Measurements from ENCODE around the gene ANO1. TPM values are rescaled to one million over a fixed set of nuclear protein-coding genes. Genes with fewer than 3 reads are reported as not detected.
"Not testable (repeated sequence)": the region's sequence is repeated elsewhere in the genome, so short reads cannot be mapped to it uniquely, and the experiment has no call there.

Gene ANO1
- total and polyA plus RNA-seq, 2 donors (not counting 1 experiment from before 2014, with no cell fraction given): not detected

DNA sequence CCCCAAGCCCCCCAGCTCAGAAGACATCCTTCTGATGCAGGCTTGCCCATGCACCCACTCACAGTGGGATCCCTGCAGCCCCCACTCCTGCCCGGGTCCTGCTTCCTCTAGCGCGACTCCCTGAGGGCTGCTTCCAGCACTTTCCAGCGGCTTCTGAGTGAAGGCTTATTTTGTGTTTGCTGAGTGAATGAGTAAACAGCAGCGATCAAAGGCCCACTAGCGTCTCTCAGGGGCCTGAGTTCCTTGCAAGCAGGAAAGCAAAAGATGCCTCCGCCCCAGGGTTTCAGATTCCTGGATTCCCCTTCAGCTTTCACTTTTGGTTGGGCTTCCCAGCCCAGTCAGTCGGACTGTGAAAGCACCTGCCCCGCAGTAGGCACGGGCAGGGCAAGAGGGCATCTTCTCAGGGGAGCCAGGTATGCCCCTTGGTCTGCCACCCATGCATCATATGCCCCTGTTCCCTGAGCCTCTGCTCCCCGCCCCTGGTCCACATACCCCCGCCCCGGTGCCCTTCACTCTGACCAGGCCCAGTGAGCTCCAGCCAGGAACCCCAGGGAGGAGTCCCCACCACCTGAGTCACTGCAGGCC is 134.2 kb downstream of the ANO1 start:
- H3K9ac ChIP-seq (ENCODE audit: low read length): no peak overlapping the region
- no peak overlapping the region for H3K4me3 Mint-ChIP-seq
- no peak overlapping the region for H2AFZ ChIP-seq (ENCODE audit: insufficient read depth, low read depth, low read length, poor library complexity, severe bottlenecking)
- H3K27ac ChIP-seq (ENCODE audit: low read length in 2 of 2): no peak overlapping the region
- intact Hi-C loops (cut with micrococcal nuclease): no loop called here
- no peaks in the 10 kb centered on the region for H3K4me1 ChIP-seq (ENCODE audit: control insufficient read depth in 2 of 2, insufficient read depth in 2 of 2, low read length in 2 of 2)
- ChIA-PET CTCF (no interaction called here), POLR2A (no interaction called here)
- H4K20me1 ChIP-seq (ENCODE audit: control insufficient read depth, insufficient read depth, low read length, poor library complexity, severe bottlenecking): peaks cover 22% of the 10 kb centered on the region
- 86% methylated on average over 13 of the region's 13 CpGs for WGBS (ENCODE audit: insufficient coverage)
- peaks cover 6% of the 10 kb centered on the region for H3K4me1 Mint-ChIP-seq
- H3K4me3 ChIP-seq (ENCODE audit: control extremely low read depth in 1 of 5, extremely low read depth in 1 of 5, insufficient read depth in 1 of 5, low read depth in 2 of 5, low read length in 4 of 5): no peak overlapping the region
- H3K27me3 Mint-ChIP-seq: no peaks in the 10 kb centered on the region
- no peaks in the 10 kb centered on the region for H3K9me3 Mint-ChIP-seq (ENCODE audit: insufficient read depth)
- no peak for DNase-seq
- TF ChIP-seq EZH2 (IDR thresholded peaks at IDR 0.05; ENCODE audit: borderline replicate concordance, insufficient read depth, low read depth, low read length, poor library complexity, severe bottlenecking): no peak
- TF ChIP-seq, protein P1, sequence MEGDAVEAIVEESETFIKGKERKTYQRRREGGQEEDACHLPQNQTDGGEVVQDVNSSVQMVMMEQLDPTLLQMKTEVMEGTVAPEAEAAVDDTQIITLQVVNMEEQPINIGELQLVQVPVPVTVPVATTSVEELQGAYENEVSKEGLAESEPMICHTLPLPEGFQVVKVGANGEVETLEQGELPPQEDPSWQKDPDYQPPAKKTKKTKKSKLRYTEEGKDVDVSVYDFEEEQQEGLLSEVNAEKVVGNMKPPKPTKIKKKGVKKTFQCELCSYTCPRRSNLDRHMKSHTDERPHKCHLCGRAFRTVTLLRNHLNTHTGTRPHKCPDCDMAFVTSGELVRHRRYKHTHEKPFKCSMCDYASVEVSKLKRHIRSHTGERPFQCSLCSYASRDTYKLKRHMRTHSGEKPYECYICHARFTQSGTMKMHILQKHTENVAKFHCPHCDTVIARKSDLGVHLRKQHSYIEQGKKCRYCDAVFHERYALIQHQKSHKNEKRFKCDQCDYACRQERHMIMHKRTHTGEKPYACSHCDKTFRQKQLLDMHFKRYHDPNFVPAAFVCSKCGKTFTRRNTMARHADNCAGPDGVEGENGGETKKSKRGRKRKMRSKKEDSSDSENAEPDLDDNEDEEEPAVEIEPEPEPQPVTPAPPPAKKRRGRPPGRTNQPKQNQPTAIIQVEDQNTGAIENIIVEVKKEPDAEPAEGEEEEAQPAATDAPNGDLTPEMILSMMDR (IDR thresholded peaks at IDR 0.05): no peak
- H3K79me2 ChIP-seq (ENCODE audit: control insufficient read depth, insufficient read depth, low read length): peaks cover 28% of the 10 kb centered on the region
- no peaks in the 10 kb centered on the region for H3K27me3 ChIP-seq (replicated peaks in 1 of 4; ENCODE audit: control extremely low read depth in 1 of 4, control insufficient read depth in 3 of 4, insufficient read depth in 4 of 4, low read length in 3 of 4)
- H3K36me3 ChIP-seq (replicated peaks in 1 of 2; ENCODE audit: control extremely low read depth in 1 of 2, control insufficient read depth in 1 of 2, extremely low read depth in 1 of 2, insufficient read depth in 2 of 2, low read length in 1 of 2): peaks cover 6 to 28% of the 10 kb centered on the region in 2 experiments
- ATAC-seq (ENCODE audit: low read depth): no peak
- H3K27ac Mint-ChIP-seq: no peak overlapping the region
- H3K4me2 ChIP-seq (replicated peaks; ENCODE audit: low read depth, low read length, poor library complexity, severe bottlenecking): no peak overlapping the region
- no peaks in the 10 kb centered on the region for H3K9me3 ChIP-seq (ENCODE audit: control extremely low read depth in 1 of 3, control insufficient read depth in 2 of 3, insufficient read depth in 1 of 3, low read length in 2 of 3)

- H3K4me1 Mint-ChIP-seq; H3K9me3 ChIP-seq (ENCODE audit: control extremely low read depth in 1 of 3, control insufficient read depth in 2 of 3, insufficient read depth in 1 of 3, low read length in 2 of 3); H3K27ac Mint-ChIP-seq; ATAC-seq (ENCODE audit: low read depth); H3K4me1 ChIP-seq (ENCODE audit: control insufficient read depth in 2 of 2, insufficient read depth in 2 of 2, low read length in 2 of 2); POLR2A ChIA-PET; DNase-seq; H3K79me2 ChIP-seq (ENCODE audit: control insufficient read depth, insufficient read depth, low read length); H3K27me3 ChIP-seq (replicated peaks in 1 of 4; ENCODE audit: control extremely low read depth in 1 of 4, control insufficient read depth in 3 of 4, insufficient read depth in 4 of 4, low read length in 3 of 4); H3K9me3 Mint-ChIP-seq (ENCODE audit: insufficient read depth); H3K4me2 ChIP-seq (replicated peaks; ENCODE audit: low read depth, low read length, poor library complexity, severe bottlenecking); H3K4me3 ChIP-seq (ENCODE audit: control extremely low read depth in 1 of 5, extremely low read depth in 1 of 5, insufficient read depth in 1 of 5, low read depth in 2 of 5, low read length in 4 of 5); H3K4me3 Mint-ChIP-seq; H3K9ac ChIP-seq (ENCODE audit: low read length); H3K36me3 ChIP-seq (replicated peaks in 1 of 2; ENCODE audit: control extremely low read depth in 1 of 2, control insufficient read depth in 1 of 2, extremely low read depth in 1 of 2, insufficient read depth in 2 of 2, low read length in 1 of 2); H3K27ac ChIP-seq (ENCODE audit: low read length in 2 of 2); H4K20me1 ChIP-seq (ENCODE audit: control insufficient read depth, insufficient read depth, low read length, poor library complexity, severe bottlenecking); intact Hi-C loops (cut with micrococcal nuclease); CTCF ChIA-PET; H2AFZ ChIP-seq (ENCODE audit: insufficient read depth, low read depth, low read length, poor library complexity, severe bottlenecking): not testable (repeated sequence)
- WGBS (ENCODE audit: insufficient coverage): 97% methylated on average over 4 of the region's 5 CpGs
- H3K27me3 Mint-ChIP-seq: peaks cover 18% of the 10 kb centered on the region
These were observed 139.3 kb downstream of the ANO1 start for GRCh38 chr11:70217388-70217787.

DNA sequence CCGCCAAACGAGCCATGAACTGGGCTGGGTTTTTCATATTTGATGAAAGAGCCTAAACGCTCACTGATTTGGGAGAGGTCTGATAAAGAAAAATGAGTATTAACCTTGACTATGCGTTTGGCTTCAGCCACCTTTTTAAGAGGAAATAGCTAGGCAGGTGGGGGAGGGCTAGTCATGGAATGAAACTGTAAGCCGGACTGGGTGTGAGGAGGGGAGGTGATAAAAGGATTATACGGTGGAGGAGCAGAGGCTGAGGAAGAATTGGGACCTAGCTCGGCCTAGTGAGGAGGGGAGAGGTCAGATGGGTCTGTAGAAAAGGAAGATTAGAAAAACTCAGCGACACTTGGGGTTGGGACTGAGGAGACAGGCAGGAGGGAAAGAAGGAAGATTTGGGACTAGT is 140.0 kb downstream of the ANO1 start:
- POLR2A ChIA-PET; H3K27me3 ChIP-seq (replicated peaks in 1 of 4; ENCODE audit: control extremely low read depth in 1 of 4, control insufficient read depth in 3 of 4, insufficient read depth in 4 of 4, low read length in 3 of 4); CTCF ChIA-PET; H3K27ac ChIP-seq (ENCODE audit: low read length in 2 of 2); H3K4me1 Mint-ChIP-seq; H3K79me2 ChIP-seq (ENCODE audit: control insufficient read depth, insufficient read depth, low read length); H3K4me3 ChIP-seq (ENCODE audit: control extremely low read depth in 1 of 5, extremely low read depth in 1 of 5, insufficient read depth in 1 of 5, low read depth in 2 of 5, low read length in 4 of 5); H3K27ac Mint-ChIP-seq; intact Hi-C loops (cut with micrococcal nuclease); H3K36me3 ChIP-seq (replicated peaks in 1 of 2; ENCODE audit: control extremely low read depth in 1 of 2, control insufficient read depth in 1 of 2, extremely low read depth in 1 of 2, insufficient read depth in 2 of 2, low read length in 1 of 2); H3K9me3 Mint-ChIP-seq (ENCODE audit: insufficient read depth); H3K9me3 ChIP-seq (ENCODE audit: control extremely low read depth in 1 of 3, control insufficient read depth in 2 of 3, insufficient read depth in 1 of 3, low read length in 2 of 3); H3K4me1 ChIP-seq (ENCODE audit: control insufficient read depth in 2 of 2, insufficient read depth in 2 of 2, low read length in 2 of 2); H3K9ac ChIP-seq (ENCODE audit: low read length); H4K20me1 ChIP-seq (ENCODE audit: control insufficient read depth, insufficient read depth, low read length, poor library complexity, severe bottlenecking); DNase-seq; H2AFZ ChIP-seq (ENCODE audit: insufficient read depth, low read depth, low read length, poor library complexity, severe bottlenecking); H3K4me3 Mint-ChIP-seq; H3K4me2 ChIP-seq (replicated peaks; ENCODE audit: low read depth, low read length, poor library complexity, severe bottlenecking); ATAC-seq (ENCODE audit: low read depth): not testable (repeated sequence)
- H3K27me3 Mint-ChIP-seq: peaks cover 18% of the 10 kb centered on the region
- WGBS (ENCODE audit: insufficient coverage): 83% methylated on average over 6 of the region's 8 CpGs

Data from B cell (primary cell).